MM.1S (cell line): ENCODE data around the gene FAM237B.

ENCODE experiments used
- DNase-seq: peaks from one replicate; pipeline ENCODE4 v3.0.0-alpha.2; 2015
- H2AFZ ChIP-seq: fragments of 300-600 bp; sonication (generic); 2 replicates; pipeline ENCODE4 v1.6.0; 2016; ENCODE audit warnings: antibody characterized with exemption, low read length
- H3F3A ChIP-seq: fragments of 300-600 bp; sonication (generic); 2 replicates; pipeline ENCODE4 v1.6.1; 2016; ENCODE audit warnings: mild to moderate bottlenecking, antibody characterized with exemption, low read length, moderate library complexity, mixed read lengths; ENCODE audit not compliant: insufficient read depth
- H3K27ac ChIP-seq: fragments of 300-600 bp; sonication (generic); 2 replicates; pipeline ENCODE4 v1.5.1; 2016; ENCODE audit warnings: mild to moderate bottlenecking, low read length
- H3K27me3 ChIP-seq: fragments of 300-600 bp; sonication (generic); replicated peaks from 2 replicates; pipeline ENCODE4 v1.6.0; 2016; ENCODE audit warnings: low read length; ENCODE audit not compliant: insufficient read depth
- H3K36me3 ChIP-seq: fragments of 300-600 bp; sonication (generic); replicated peaks from 2 replicates; pipeline ENCODE4 v1.6.1; 2016; ENCODE audit warnings: mild to moderate bottlenecking, low read length, mixed read lengths; ENCODE audit not compliant: insufficient read depth
- H3K4me1 ChIP-seq: fragments of 300-600 bp; sonication (generic); 2 replicates; pipeline ENCODE4 v1.6.1; 2016; ENCODE audit warnings: low read length, mixed read lengths
- H3K4me2 ChIP-seq: fragments of 300-600 bp; sonication (generic); 2 replicates; pipeline ENCODE4 v1.6.0; 2016; ENCODE audit warnings: low read depth, low read length
- H3K4me3 ChIP-seq: fragments of 300-600 bp; sonication (generic); 2 replicates; pipeline ENCODE4 v1.5.1; 2016; ENCODE audit warnings: low read length, mixed read lengths
- H3K79me2 ChIP-seq: fragments of 300-600 bp; sonication (generic); 2 replicates; pipeline ENCODE4 v1.6.1; 2016; ENCODE audit warnings: mixed run types, low read length, mixed read lengths
- H3K9ac ChIP-seq: fragments of 300-600 bp; sonication (generic); 2 replicates; pipeline ENCODE4 v1.6.1; 2016; ENCODE audit warnings: low read length, mixed read lengths
- H3K9me2 ChIP-seq: fragments of 300-600 bp; sonication (generic); replicated peaks from 2 replicates; pipeline ENCODE4 v1.6.1; 2016; ENCODE audit warnings: mild to moderate bottlenecking, low read length, mixed read lengths; ENCODE audit not compliant: insufficient read depth
- H3K9me3 ChIP-seq: fragments of 300-600 bp; sonication (generic); replicated peaks from 2 replicates; pipeline ENCODE4 v1.6.1; 2016; ENCODE audit warnings: mild to moderate bottlenecking, low read length, mixed read lengths; ENCODE audit not compliant: insufficient read depth
- H4K20me1 ChIP-seq: fragments of 300-600 bp; sonication (generic); 2 replicates; pipeline ENCODE4 v1.6.1; 2016; ENCODE audit warnings: mild to moderate bottlenecking, low read length, moderate library complexity, mixed read lengths; ENCODE audit not compliant: insufficient read depth
- EZH2 ChIP-seq: fragments of 300-600 bp; sonication (generic); optimal IDR thresholded peaks from 2 replicates; pipeline ENCODE3; 2017; ENCODE audit warnings: low read depth, mild to moderate bottlenecking, antibody characterized with exemption, low read length, mixed read lengths
- EZH2phosphoT487 ChIP-seq: fragments of 300-600 bp; sonication (generic); IDR thresholded peaks from 2 replicates; pipeline ENCODE4 v1.6.1; 2018; ENCODE audit warnings: antibody characterized with exemption, low read length
- TF ChIP-seq, protein P1 (sequence below): fragments of 300-600 bp; sonication (generic); IDR thresholded peaks from 2 replicates; pipeline ENCODE4 v1.5.1; 2016; ENCODE audit warnings: antibody characterized with exemption, low read length, mixed read lengths

FAM237B gene

GRCh38 chr7:90309872-90310271 is 11.2 kb downstream of the FAM237B start:
- Histone ChIP-seq H3K27me3 (no peaks in the 10 kb centered on the region), H3K4me1 (no peaks in the 10 kb centered on the region), H4K20me1 (no peaks in the 10 kb centered on the region), H3K27ac (no peak overlapping the region), H3K9me2 (no peaks in the 10 kb centered on the region), H3K36me3 (no peaks in the 10 kb centered on the region), H3K4me3 (no peak overlapping the region), H3K9me3 (no peaks in the 10 kb centered on the region), H3K79me2 (no peaks in the 10 kb centered on the region), H3K9ac (no peak overlapping the region), H2AFZ (no peak overlapping the region), H3K4me2 (no peak overlapping the region), H3F3A (no peaks in the 10 kb centered on the region)
- TF ChIP-seq EZH2phosphoT487, result no peak
- TF ChIP-seq, protein P1, sequence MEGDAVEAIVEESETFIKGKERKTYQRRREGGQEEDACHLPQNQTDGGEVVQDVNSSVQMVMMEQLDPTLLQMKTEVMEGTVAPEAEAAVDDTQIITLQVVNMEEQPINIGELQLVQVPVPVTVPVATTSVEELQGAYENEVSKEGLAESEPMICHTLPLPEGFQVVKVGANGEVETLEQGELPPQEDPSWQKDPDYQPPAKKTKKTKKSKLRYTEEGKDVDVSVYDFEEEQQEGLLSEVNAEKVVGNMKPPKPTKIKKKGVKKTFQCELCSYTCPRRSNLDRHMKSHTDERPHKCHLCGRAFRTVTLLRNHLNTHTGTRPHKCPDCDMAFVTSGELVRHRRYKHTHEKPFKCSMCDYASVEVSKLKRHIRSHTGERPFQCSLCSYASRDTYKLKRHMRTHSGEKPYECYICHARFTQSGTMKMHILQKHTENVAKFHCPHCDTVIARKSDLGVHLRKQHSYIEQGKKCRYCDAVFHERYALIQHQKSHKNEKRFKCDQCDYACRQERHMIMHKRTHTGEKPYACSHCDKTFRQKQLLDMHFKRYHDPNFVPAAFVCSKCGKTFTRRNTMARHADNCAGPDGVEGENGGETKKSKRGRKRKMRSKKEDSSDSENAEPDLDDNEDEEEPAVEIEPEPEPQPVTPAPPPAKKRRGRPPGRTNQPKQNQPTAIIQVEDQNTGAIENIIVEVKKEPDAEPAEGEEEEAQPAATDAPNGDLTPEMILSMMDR, result no peak
- no peak for TF ChIP-seq EZH2
- no peak for DNase-seq

DNA sequence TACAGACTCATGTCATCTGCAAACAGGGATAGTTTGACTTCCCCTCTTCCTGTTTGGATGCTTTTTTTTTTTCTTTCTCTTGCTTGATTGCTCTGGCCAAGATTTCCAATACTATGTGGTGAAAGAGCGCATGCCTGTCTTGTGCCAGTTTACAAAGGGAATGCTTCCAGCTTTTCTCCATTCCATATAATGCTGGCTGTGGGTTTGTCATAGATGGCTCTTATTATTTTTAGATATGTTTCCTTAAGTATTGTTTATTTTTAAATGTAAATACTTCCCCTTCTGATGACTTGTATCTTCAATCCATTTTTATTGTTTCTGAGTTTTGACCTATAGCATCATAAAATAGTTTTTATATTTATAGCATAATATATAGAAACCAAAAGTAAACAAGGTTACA is 17.9 kb downstream of the FAM237B start:
- no peak overlapping the region for H3K4me3 ChIP-seq
- H3K9me3 ChIP-seq, result no peaks in the 10 kb centered on the region
- H3K4me2 ChIP-seq, result no peak overlapping the region
- no peaks in the 10 kb centered on the region for H3K79me2 ChIP-seq
- TF ChIP-seq, protein P1, result no peak
- no peak for TF ChIP-seq EZH2
- no peak for TF ChIP-seq EZH2phosphoT487
- no peaks in the 10 kb centered on the region for H3F3A ChIP-seq
- no peaks in the 10 kb centered on the region for H3K4me1 ChIP-seq
- DNase-seq, result no peak
- no peaks in the 10 kb centered on the region for H3K9me2 ChIP-seq
- H2AFZ ChIP-seq, result no peak overlapping the region
- H3K27me3 ChIP-seq, result no peaks in the 10 kb centered on the region
- H3K36me3 ChIP-seq, result no peaks in the 10 kb centered on the region
- H4K20me1 ChIP-seq, result no peaks in the 10 kb centered on the region
- H3K27ac ChIP-seq, result no peak overlapping the region
- no peak overlapping the region for H3K9ac ChIP-seq

- DNase-seq, result peak; percentile 53
- H3K27me3 ChIP-seq, result peaks cover 8% of the 10 kb centered on the region
- H3K4me3 ChIP-seq, result no peak overlapping the region
- H3K36me3 ChIP-seq, result no peaks in the 10 kb centered on the region
- H3F3A ChIP-seq, result no peaks in the 10 kb centered on the region
- H3K9me3 ChIP-seq, result no peaks in the 10 kb centered on the region
- no peak overlapping the region for H3K27ac ChIP-seq
- no peaks in the 10 kb centered on the region for H3K4me1 ChIP-seq
- H2AFZ ChIP-seq, result no peak overlapping the region
- no peak overlapping the region for H3K9ac ChIP-seq
- no peak overlapping the region for H3K4me2 ChIP-seq
- no peaks in the 10 kb centered on the region for H3K79me2 ChIP-seq
- no peaks in the 10 kb centered on the region for H3K9me2 ChIP-seq
- no peaks in the 10 kb centered on the region for H4K20me1 ChIP-seq
- TF ChIP-seq, protein P1, result peak; percentile 63
- TF ChIP-seq EZH2phosphoT487, result no peak
Measured at GRCh38 chr7:90298145-90299038, 22.7 kb downstream of the FAM237B start.
